ENCODE results near the gene CLIC3. TPM values are rescaled to one million over a fixed set of nuclear protein-coding genes. Genes with fewer than 3 reads are reported as not detected.

CLIC3 gene
- total RNA-seq, 1 donor from 2014 or later = not detected

DNA sequence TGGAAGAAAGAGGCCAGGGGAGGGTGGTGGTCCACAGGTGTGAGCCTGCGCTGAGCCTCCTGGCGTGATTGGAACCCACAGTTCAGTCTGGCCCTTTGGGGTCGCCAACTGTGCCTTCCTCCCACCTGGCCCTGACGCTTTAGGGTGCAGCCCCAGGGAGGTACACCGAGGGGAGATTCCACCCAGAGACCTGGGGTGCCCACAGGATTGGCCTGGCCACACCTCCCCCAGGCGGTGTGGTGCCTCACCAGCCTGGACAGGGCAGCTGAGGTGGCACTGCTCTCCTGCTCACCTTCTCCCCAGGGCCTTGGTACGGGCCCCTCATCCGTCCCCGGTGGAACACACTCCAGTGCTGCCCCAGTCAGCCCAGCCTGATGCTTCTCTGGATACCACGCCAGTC lies 1.0 kb upstream of the CLIC3 start:
- TF ChIP-seq, protein P1, sequence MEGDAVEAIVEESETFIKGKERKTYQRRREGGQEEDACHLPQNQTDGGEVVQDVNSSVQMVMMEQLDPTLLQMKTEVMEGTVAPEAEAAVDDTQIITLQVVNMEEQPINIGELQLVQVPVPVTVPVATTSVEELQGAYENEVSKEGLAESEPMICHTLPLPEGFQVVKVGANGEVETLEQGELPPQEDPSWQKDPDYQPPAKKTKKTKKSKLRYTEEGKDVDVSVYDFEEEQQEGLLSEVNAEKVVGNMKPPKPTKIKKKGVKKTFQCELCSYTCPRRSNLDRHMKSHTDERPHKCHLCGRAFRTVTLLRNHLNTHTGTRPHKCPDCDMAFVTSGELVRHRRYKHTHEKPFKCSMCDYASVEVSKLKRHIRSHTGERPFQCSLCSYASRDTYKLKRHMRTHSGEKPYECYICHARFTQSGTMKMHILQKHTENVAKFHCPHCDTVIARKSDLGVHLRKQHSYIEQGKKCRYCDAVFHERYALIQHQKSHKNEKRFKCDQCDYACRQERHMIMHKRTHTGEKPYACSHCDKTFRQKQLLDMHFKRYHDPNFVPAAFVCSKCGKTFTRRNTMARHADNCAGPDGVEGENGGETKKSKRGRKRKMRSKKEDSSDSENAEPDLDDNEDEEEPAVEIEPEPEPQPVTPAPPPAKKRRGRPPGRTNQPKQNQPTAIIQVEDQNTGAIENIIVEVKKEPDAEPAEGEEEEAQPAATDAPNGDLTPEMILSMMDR (IDR thresholded peaks at IDR 0.05) = no peak
- no peak for TF ChIP-seq EZH2 (IDR thresholded peaks at IDR 0.05)
- TF ChIP-seq EZH2phosphoT487 (IDR thresholded peaks at IDR 0.05) = no peak
- no peak overlapping the region for H3K4me3 Mint-ChIP-seq

DNA sequence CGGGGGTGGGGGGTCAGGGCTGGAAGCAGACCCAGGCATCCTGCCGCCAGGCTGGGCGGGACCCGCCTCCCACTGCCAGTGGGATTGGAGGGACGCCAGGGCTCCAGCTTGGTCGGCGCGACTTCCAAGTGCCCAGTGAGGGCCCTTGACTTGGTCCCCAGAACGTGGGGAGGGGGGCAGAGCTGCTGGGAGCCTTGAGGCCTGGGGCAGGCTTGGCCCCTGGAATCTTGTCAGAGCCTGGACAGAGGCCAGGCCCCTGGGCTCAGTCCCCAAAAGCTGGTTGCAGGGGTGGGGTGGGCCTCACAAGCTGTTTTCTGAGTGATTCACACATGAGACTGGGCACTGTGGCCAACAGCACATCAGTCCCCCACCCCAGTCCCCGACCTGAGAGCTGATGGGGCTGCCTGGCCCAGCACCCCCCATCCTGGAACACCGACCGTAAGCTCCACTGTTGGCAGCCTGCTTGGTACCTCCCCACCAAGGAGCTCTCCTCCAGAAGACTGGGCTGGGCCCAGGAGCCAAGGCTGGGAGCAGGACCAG lies 526 bp downstream of the CLIC3 start:
- H3K79me2 ChIP-seq (ENCODE audit: low read depth) = peaks cover 10% of the 10 kb centered on the region
- peaks cover 21% of the 10 kb centered on the region for H3K27me3 ChIP-seq
- Mint-ChIP-seq H3K4me1 (peaks cover 10% of the 10 kb centered on the region), H3K4me3 (no peak overlapping the region), H3K27ac (no peak overlapping the region), H3K9me3 (no peaks in the 10 kb centered on the region), H3K27me3 (ENCODE audit: insufficient read depth, low read depth) (peaks cover 19% of the 10 kb centered on the region), H3K36me3 (no peaks in the 10 kb centered on the region)
- H3K36me3 ChIP-seq = no peaks in the 10 kb centered on the region
- no peak overlapping the region for H3K4me3 ChIP-seq
- TF ChIP-seq EZH2 (IDR thresholded peaks at IDR 0.05) (no peak), EZH2phosphoT487 (IDR thresholded peaks at IDR 0.05) (no peak)
- TF ChIP-seq, protein P1 (IDR thresholded peaks at IDR 0.05) = no peak
- no peak overlapping the region for H2AFZ ChIP-seq (replicated peaks)
- H3K4me1 ChIP-seq = peaks cover 11% of the 10 kb centered on the region
- H3K4me2 ChIP-seq = no peak overlapping the region
- no peaks in the 10 kb centered on the region for H3K9me3 ChIP-seq (ENCODE audit: low read depth)
- H3F3A ChIP-seq (ENCODE audit: low read depth) = peaks cover 10% of the 10 kb centered on the region
- no peak overlapping the region for H3K27ac ChIP-seq
- H3K9ac ChIP-seq = no peak overlapping the region
- no peak for DNase-seq (ENCODE audit: low spot score)
- H4K20me1 ChIP-seq (ENCODE audit: low read depth) = peaks cover 8% of the 10 kb centered on the region

More for the DNA sequence above, 1.0 kb upstream of the CLIC3 start:
- Mint-ChIP-seq H3K4me1 (peaks cover 10% of the 10 kb centered on the region), H3K27ac (no peak overlapping the region), H3K9me3 (no peaks in the 10 kb centered on the region), H3K27me3 (ENCODE audit: insufficient read depth, low read depth) (peaks cover 16% of the 10 kb centered on the region), H3K36me3 (no peaks in the 10 kb centered on the region)
- Histone ChIP-seq H3K79me2 (ENCODE audit: low read depth) (peaks cover 10% of the 10 kb centered on the region), H4K20me1 (ENCODE audit: low read depth) (peaks cover 8% of the 10 kb centered on the region), H3K36me3 (no peaks in the 10 kb centered on the region), H3K9me3 (ENCODE audit: low read depth) (no peaks in the 10 kb centered on the region), H3F3A (ENCODE audit: low read depth) (peaks cover 4% of the 10 kb centered on the region), H3K4me1 (peaks cover 11% of the 10 kb centered on the region), H3K4me2 (peak overlapping the region; percentile 65), H3K4me3 (no peak overlapping the region), H3K27me3 (peaks cover 12% of the 10 kb centered on the region), H3K9ac (no peak overlapping the region), H3K27ac (no peak overlapping the region), H2AFZ (replicated peaks) (peak overlapping the region; percentile 39)
- DNase-seq (ENCODE audit: low spot score) = no peak

DNA sequence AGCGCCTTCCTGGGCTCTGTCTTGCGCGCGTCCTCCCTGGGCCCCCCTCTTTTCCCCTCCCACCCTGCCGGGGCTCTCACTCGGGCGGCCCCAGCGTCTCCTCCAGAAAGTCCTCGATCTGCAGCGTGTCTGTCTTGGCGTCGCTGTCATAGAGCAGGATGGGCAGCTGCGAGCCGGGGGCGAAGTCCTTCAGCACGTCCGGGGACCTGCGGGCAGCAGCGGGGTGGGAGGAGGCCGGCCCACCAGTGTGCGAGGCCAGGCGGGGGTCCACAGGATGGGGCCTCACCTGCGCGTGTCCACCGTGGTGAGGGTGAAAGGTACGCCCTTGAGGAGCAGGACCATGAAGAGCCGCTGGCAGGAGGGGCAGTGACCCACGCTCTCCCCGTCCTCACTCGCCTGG lies 1.0 kb downstream of the CLIC3 start:
- no peak overlapping the region for H3K4me2 ChIP-seq

More for the DNA sequence above, 1.0 kb downstream of the CLIC3 start:
- H3K36me3 Mint-ChIP-seq = no peaks in the 10 kb centered on the region
- H3K27ac Mint-ChIP-seq = no peak overlapping the region
- Histone ChIP-seq H3K27ac (no peak overlapping the region), H4K20me1 (ENCODE audit: low read depth) (peaks cover 8% of the 10 kb centered on the region), H2AFZ (replicated peaks) (no peak overlapping the region), H3K4me3 (no peak overlapping the region), H3K27me3 (peaks cover 21% of the 10 kb centered on the region), H3K9ac (no peak overlapping the region), H3K4me1 (peaks cover 11% of the 10 kb centered on the region), H3K9me3 (ENCODE audit: low read depth) (no peaks in the 10 kb centered on the region), H3K36me3 (no peaks in the 10 kb centered on the region), H3F3A (ENCODE audit: low read depth) (peaks cover 15% of the 10 kb centered on the region), H3K79me2 (ENCODE audit: low read depth) (peaks cover 10% of the 10 kb centered on the region)
- no peak for DNase-seq (ENCODE audit: low spot score)
- peaks cover 10% of the 10 kb centered on the region for H3K4me1 Mint-ChIP-seq
- TF ChIP-seq EZH2 (IDR thresholded peaks at IDR 0.05) = no peak
- no peak for TF ChIP-seq EZH2phosphoT487 (IDR thresholded peaks at IDR 0.05)
- TF ChIP-seq, protein P1 (IDR thresholded peaks at IDR 0.05) = no peak
- peaks cover 23% of the 10 kb centered on the region for H3K27me3 Mint-ChIP-seq (ENCODE audit: insufficient read depth, low read depth)
- no peak overlapping the region for H3K4me3 Mint-ChIP-seq
- peaks cover 3% of the 10 kb centered on the region for H3K9me3 Mint-ChIP-seq
